Fibroblast of pulmonary artery (primary cell): Measurements from ENCODE around the gene PRR36.

Source experiments
- DNase-seq: peaks from one replicate; pipeline ENCODE4 v3.0.0-alpha.2; 2010; ENCODE audit warnings: low read depth
- H3K4me3 ChIP-seq: replicated peaks from 2 replicates; pipeline ENCODE4 v1.5.1; 2011; ENCODE audit warnings: low read depth, mild to moderate bottlenecking, control low read depth, low read length, moderate library complexity
- CTCF ChIP-seq: IDR thresholded peaks from 2 replicates; pipeline ENCODE4 v1.5.1; 2011; ENCODE audit warnings: mild to moderate bottlenecking, control low read depth, low read length, inconsistent platforms; ENCODE audit errors: missing control alignments

Gene PRR36

GRCh38 chr19:7883796-7884570 is 9.8 kb upstream of the PRR36 start:
- no peak overlapping the region for H3K4me3 ChIP-seq
- DNase-seq = no peak
- no peak for TF ChIP-seq CTCF

- no peak overlapping the region for H3K4me3 ChIP-seq
- no peak for DNase-seq
- no peak for TF ChIP-seq CTCF
These were observed 8.9 kb upstream of the PRR36 start for GRCh38 chr19:7883105-7883504.

GRCh38 chr19:7881910-7882309 is 7.7 kb upstream of the PRR36 start:
- no peak overlapping the region for H3K4me3 ChIP-seq
- no peak for TF ChIP-seq CTCF
- no peak for DNase-seq

- no peak overlapping the region for H3K4me3 ChIP-seq
- DNase-seq = no peak
- no peak for TF ChIP-seq CTCF
These were observed 5.6 kb upstream of the PRR36 start for GRCh38 chr19:7879836-7880235.

GRCh38 chr19:7879111-7879807 is 5.1 kb upstream of the PRR36 start:
- H3K4me3 ChIP-seq = no peak overlapping the region
- no peak for TF ChIP-seq CTCF
- no peak for DNase-seq

GRCh38 chr19:7877249-7877836 is 3.2 kb upstream of the PRR36 start:
- H3K4me3 ChIP-seq = no peak overlapping the region
- DNase-seq = no peak
- TF ChIP-seq CTCF = no peak
